Erythroblast (primary cell): ENCODE data around the gene ITGA11.

Source experiments
- DNase-seq, 2 experiments: peaks; one replicate each; lab custom pipeline; 2025; lab: John Stamatoyannopoulos, UW
- GATA1 ChIP-seq: IDR thresholded peaks from 2 replicates; pipeline ENCODE4 v1.6.1; 2011; ENCODE audit warnings: low read depth, mild to moderate bottlenecking, control low read depth, low read length, moderate library complexity
- POLR2A ChIP-seq: IDR thresholded peaks from 2 replicates; pipeline ENCODE4 v1.6.1; 2011; ENCODE audit warnings: mild to moderate bottlenecking, low read length

Gene ITGA11

DNA sequence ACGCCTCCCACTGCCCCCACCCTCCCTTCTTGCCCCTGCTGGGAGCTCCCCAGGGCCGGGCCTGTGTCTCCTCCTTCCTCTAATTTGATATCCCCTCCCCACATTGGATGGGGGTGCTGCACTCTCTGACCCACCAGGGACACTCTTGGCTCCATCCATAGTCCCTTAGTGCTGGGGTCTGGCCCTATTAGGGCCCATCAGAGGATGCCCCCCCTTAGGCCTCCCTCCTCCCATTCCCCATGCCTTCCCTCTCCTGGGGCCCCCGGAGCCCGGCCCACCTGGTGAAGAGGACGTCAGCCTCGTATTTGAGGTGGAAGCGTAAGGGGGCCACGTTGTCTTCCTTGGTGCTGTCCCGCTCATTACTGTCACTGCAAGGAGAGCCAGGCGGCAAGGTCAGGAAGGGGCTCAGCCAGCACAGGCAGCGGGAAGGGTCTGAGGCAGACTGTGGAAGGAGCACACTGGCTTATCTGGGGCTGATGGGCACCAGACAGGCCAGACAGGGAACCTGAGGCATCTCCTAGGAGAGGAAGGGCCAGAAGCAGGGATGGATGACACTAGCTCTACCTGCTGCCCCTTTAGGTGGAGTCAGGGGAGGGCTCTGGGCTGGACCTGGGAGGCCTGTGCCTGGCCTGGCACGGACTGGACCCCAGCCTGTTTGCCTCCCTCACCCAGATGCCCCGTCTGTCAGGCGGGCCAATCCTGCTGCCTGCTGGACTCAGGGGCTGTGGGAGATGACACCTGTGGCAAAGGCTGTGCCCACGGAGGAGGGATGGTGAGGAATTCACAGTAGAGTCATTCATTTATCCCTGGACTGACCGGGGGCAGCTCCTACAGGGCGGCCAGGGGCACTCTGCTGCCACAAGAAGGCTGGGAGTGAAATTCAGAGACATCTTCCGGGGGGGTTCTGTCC is 118.2 kb downstream of the ITGA11 start:
- no peak for DNase-seq
- TF ChIP-seq GATA1 (no peak), POLR2A (no peak)

DNA sequence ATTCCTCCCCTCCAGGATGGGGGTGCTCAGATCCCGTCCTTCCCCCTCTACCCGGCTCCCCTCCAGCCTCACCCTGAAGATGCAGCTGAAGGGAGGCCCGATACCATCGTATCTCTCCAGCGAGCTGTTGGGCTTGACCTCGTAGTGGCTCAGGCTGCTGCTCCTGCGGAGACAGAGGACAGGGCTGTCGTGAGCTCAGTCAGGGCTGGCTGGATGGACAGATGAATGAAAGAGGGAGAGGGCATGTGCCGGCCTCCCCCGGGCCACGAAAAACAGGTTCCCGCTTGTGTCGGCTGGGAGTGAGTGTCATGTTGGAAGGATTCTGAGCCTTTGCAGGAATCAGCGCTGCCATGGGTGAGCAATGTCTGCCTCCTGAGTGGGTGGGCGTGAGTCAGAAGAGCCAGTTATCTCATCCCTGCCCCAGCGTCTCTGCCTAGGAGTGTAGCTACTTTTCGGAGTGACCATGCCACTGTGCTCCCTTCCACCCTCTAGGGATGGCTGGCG is 119.2 kb downstream of the ITGA11 start:
- no peak for DNase-seq
- TF ChIP-seq GATA1 = no peak
- no peak for TF ChIP-seq POLR2A

DNA sequence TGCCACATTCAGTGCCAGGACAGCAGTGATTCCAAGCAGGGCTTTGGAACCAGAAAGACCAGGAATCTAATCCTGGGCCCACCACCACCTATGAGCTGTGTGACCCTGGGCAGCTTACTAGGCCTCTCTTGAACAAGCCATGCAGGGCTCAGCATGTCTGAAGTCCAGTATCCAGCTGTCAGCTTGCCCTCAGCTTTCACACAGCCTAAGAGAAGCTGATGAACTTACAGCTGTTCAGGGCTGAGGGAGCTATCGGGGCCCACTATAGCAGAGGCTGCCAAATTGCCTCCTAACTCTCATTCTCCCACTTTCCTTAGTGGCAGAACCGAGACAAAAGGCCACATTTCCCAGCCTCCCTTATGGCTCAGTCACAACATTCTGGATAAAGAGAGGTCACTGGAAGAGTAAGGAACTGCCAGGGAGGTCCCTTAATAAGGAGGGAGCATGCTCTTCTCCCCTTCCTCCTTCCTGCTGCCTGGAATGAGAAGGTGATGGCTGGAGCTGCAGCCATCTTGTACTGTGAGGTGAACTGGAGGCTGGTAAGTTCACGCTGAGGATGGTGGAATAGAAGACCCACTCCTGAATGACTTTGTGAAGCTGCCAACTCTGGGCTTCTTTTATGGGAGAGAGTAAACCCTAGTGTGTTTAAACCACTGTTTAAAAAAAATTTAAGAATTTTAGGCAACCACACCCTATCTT is 120.0 kb downstream of the ITGA11 start:
- no peak for DNase-seq
- TF ChIP-seq POLR2A (no peak), GATA1 (no peak)

DNA sequence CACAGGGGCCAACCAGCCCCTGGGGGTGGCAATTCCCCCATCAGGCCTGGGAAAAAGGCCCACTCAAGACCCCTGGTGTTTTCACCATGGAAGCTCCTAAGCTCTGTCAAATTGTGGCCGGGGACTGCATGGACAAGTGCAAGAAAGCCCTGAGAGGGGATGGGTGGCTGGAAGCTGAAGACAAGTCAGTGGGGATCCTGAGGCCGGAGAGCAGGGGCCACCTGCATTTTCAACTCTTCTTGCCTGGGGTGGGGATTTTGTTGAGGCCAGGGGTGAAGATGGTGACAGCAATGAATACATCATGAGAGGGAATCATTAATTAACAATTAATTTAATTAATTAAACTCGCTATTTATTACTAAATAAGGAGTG is 120.5 kb downstream of the ITGA11 start:
- no peak for DNase-seq
- TF ChIP-seq POLR2A = no peak

DNA sequence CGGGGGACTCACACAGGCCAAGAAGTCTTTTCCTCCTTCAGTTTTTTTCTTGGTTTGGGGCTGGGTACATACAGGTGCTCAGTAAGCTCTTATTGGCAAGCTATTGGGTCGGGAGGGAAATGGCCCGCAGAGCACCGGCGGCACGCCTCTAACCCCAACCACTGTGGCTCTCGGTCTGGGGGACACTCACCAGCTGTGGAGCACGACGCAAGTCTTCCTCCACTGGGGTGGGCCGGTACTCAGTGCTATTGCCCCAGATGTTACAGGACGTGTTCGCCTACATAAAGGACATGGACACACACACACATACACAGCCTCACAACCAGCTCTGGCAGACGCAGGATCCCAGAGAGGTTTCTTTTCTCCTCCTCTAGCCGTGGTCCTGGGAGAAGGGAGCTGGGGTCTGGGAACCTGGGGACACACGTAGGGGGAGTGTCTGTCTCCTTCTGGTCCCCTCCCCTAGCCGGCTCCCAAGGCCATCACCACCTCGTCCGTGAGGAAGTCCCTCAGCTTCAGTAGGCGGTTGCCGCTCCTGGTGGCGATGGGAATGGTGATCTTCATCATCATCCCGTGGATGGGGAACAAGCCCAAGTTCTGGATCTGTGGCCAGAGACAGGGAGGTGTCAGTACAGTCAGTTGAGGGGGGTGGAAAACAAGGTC is 121.0 kb downstream of the ITGA11 start:
- TF ChIP-seq POLR2A = no peak
- TF ChIP-seq GATA1 = no peak
- DNase-seq = no peak

DNA sequence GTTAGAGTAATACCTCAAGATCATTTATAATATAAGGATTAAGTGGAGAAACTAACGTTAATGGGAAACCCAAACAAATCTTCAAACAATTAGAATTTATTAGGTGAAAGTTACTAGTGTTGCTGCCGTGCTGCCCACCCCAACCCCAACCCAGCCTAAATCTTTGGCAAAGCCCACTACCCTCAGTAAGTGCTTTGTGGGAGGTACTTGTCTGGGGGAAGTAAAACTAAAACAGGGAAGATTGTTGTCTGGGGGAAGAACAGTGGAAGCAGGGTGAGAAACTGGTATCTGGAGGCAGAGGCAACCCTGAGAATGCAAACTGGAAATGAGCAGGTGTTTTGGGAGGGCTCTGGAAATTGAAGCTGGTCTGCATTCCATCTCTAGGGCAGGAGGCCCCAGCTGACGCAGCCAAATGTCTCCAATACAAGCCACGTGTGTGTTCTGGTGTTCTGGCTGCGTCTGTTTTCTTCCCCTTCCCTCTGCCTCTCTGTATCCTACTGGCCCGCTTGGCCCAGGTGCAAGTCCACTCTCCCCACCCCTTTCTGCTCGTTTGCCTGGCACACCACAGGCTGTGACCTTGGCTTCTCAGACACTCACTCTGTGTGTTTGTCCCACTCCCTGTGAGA is 121.7 kb downstream of the ITGA11 start:
- TF ChIP-seq POLR2A = no peak
- no peak for TF ChIP-seq GATA1
- no peak for DNase-seq

DNA sequence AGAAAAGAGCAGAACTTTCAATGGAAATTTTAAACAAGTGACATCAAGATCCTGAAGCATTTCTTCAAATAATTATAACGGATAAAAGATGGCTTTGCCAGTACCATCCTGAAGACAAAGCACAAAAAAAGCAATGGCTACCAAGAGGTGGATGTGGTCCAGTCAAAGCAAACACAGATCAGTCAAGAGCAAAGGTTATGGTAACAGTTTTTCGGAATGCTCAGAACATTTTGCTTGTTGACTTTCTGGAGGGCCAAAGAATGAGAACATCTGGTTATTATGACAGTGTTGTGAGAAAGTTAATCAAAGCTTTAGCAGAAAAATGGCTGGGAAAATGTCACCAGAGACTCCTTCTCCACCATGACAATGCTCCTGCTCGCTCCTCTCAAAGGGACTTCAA is 122.9 kb downstream of the ITGA11 start:
- no peak for DNase-seq
- no peak for TF ChIP-seq POLR2A
- no peak for TF ChIP-seq GATA1

DNA sequence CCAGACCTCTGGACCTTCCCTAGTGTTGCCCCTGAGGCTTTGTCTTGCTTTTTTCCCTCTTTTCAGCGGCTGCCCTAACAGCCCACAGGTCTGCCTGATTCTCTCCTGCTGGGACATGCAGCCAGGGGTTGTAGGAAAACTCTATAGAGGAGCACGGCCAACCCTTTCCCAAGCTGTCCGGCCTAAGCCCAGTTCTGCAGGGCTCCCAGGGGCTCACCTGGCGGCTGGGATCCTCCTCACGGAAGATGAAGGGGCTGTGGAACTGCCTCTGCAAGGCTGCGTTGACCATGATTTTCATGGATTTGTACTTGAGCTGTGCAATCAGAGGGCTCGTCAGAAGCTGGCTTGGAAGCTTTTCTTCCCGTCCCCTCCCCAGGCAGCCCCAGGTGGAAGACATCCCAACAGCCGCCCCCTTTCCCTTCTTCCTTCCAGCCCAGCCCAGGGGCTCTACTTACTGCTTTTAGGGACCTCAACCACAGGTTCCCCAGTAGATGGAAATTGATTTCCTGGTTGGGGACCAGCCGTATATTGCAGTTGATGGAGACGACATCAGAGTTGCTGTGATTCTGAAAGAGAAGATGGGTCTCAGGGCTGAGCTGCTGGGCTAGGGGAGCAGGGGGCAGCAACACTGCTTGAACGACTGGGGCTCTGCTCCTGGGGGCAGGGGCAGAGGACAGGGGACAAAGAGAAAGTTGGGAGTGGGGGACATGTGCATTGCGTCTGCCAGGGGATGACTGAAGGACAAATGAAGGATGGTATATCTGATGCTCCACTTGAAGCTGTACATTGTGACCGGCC is 124.6 kb downstream of the ITGA11 start:
- DNase-seq = no peak
- TF ChIP-seq POLR2A (no peak), GATA1 (no peak)

DNA sequence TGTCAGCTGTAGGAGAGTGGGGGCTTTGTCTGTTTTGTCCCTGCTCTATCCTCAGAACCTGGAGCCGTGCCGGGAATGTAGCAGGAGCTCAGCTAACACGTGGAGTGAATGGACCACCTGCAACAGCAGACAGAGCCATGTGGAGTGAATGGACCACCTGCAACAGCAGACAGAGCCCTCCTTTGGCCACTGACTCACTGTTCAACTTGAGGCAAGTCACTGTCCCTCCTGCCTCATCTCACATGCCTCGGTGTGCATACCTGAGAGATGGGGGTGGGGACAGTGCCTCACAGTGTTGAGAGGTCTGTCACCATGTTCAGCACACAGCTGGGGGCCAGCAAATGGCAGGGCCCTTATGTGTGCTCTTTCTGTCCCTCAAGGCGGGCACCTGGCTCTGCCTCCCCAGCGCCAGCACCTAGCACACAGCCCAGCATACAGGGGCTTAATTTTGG is 126.5 kb downstream of the ITGA11 start:
- no peak for TF ChIP-seq GATA1
- TF ChIP-seq POLR2A = no peak
- DNase-seq = no peak

DNA sequence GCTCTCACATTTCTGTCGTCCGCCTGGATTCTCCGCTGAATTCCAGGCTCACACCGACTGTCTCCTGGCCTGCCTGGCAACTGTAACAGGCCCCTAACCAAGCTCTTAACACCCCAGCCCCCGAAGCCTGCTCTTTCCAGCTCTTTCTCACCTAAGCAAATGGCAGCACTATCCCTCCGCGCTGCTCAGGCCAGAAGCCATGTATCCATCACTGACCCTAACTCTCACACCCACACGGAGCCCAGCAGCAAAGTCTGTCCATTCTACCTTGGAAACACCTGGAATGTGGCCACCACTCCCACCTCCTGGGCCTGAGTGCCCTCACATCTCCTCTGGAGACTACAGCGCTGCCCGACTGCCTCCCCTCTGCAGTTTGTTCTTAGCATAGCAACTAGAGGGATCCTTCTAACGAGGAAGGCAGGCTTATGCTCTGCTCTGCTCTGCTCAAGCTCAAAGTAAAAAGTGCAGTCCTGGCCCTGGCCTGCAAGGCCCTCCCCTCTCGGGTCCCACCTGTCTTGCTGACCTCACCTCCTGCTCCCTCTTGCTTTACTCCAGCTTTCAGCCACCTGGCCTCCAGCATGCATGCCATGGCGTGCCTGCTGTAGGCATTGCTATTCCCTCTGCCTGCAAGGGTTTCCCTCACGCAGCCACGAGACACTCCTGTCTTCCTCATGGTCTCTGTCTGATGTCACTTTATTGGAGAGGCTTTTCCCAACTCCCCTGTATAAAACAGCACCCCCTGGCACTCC is 127.2 kb downstream of the ITGA11 start:
- DNase-seq = no peak
- no peak for TF ChIP-seq GATA1
- no peak for TF ChIP-seq POLR2A

DNA sequence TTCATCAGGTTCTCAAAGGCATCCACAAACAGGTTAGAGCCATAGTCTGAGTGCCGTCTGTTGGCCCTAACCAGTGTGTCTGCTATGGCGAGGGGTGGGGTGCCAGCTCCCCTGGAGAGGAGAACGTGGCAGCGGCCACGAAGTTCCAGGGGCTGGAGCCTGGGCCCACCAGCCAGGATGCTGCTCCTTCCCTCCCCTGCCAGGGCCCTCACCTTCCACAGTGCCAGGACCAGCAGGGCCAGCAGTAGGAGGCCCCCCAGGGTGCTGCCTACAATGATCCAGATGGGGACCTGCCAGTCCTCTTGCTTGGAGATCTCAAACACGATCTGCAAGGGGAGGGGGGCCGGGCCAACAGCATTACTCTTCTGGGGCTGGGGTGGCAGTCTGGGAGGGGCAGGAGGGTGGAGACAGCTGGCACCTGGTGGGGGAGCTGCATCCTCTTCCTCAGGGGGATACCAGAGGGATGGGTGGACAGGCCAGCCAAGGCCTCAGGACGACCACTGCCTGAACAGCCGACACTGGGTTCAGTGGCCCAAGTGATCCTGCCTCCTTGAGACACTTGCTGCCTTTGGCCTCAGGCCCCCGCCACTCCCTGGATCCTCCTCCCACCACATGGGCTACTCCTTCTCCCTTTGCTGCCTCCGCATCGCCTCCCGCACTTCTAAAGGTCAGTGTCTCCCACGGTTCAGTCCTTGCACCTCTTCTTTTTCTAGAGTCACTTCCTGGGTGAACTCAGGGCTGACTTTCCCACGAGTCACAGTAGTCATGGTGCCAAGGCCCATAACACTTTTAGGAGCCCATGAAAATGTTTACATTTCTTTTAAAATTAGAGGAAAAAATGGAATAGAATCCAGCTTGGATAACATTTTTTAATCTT is 128.2 kb downstream of the ITGA11 start:
- DNase-seq = no peak
- TF ChIP-seq GATA1 = no peak
- TF ChIP-seq POLR2A = no peak

DNA sequence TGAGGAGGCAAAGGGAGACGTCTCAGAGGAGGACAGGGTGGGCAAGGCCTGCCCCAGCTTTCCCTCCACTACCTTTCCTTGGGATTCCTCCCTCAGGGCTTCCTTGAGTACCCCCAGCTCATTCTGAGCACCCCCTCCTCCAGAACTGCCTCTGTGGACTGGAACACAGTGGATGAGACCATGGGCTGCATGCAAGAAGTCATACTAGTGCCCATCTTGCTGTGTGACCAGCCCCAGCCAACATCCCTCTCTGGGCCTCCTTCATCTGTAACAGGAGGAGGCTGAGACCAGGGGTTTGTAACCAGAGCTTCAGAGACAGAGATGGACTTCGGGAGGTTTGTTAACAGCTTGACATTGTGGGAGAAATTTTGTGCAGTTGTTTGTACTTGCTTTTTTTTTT is 128.8 kb downstream of the ITGA11 start:
- no peak for TF ChIP-seq GATA1
- no peak for TF ChIP-seq POLR2A
- DNase-seq = no peak
